Thyroid gland (tissue), 4 donors: ENCODE measurements around the gene KCTD17. TPM values are rescaled to one million over a fixed set of nuclear protein-coding genes. Genes with fewer than 3 reads are reported as not detected.

Experiments
- DNase-seq, 2 donors: peaks; one replicate each; pipeline ENCODE4 v3.0.0-alpha.2; 2019
- H3K27ac ChIP-seq, 3 donors: fragments of 200-600 bp; sonication (generic); 1 replicate in 2 of 3; 2 replicates in 1 of 3; pipeline ENCODE4 v1.5.1; 2016 to 2019; ENCODE audit warnings: mild to moderate bottlenecking in 1 of 3, moderate library complexity in 1 of 3
- H3K27me3 ChIP-seq: fragments of 200-600 bp; sonication (generic); one replicate; pipeline ENCODE4 v1.5.1; 2019
- H3K36me3 ChIP-seq, 2 donors: fragments of 200-600 bp; sonication (generic); one replicate each; pipeline ENCODE4 v1.5.1; 2016 to 2019
- H3K4me1 ChIP-seq, 2 donors: fragments of 200-600 bp; sonication (generic); one replicate each; pipeline ENCODE4 v1.5.1; 2017 to 2019
- H3K4me3 ChIP-seq, 3 donors: fragments of 200-600 bp; sonication (generic); replicated peaks in 1 of 3; 1 replicate in 2 of 3; 2 replicates in 1 of 3; pipeline ENCODE4 v1.5.1; 2016; ENCODE audit warnings: mild to moderate bottlenecking in 1 of 3
- H3K9me3 ChIP-seq: fragments of 200-600 bp; sonication (generic); one replicate; pipeline ENCODE4 v1.5.1; 2017
- CTCF ChIP-seq, 6 experiments: fragments of 200-600 bp in 3 of 6; fragments of 450-650 bp in 3 of 6; sonication (generic) in 3 of 6; IDR thresholded peaks; one replicate each; pipeline ENCODE4 v1.5.1; 2016 to 2019; ENCODE audit warnings: antibody characterized with exemption in 6 of 6, mild to moderate bottlenecking in 2 of 6, inconsistent platforms in 1 of 6, moderate library complexity in 1 of 6
- POLR2A ChIP-seq, 2 donors: fragments of 450-650 bp; IDR thresholded peaks; one replicate each; pipeline ENCODE4 v1.6.1; 2017; ENCODE audit warnings: antibody characterized with exemption in 2 of 2, mild to moderate bottlenecking in 2 of 2, moderate library complexity in 1 of 2
- WGBS, 2 donors: methylation state at CpG; one replicate each; pipeline ENCODE4 v1.1.5; 2017; 5-methylcytosine and 5-hydroxymethylcytosine counted together
- intact Hi-C: fragments of 100-400 bp; cut with DNase I; formaldehyde crosslinking; loops from one replicate; pipeline ENCODE4 v1.15.1; 2023
- total RNA-seq, 4 donors: library from RNA; depleted of rRNA; stranded (reverse); fragments of >200 nt; gene quantifications; one replicate each; pipeline ENCODE4 v1.2.3, GENCODE V29; 2016

KCTD17 gene
- total RNA-seq, 4 donors from 2014 or later: 6.1 to 18.9 (median 12.6) TPM

GRCh38 chr22:37043209-37043827 is 8.2 kb upstream of the KCTD17 start:
- Histone ChIP-seq H3K4me3 (no peak overlapping the region), H3K9me3 (no peaks in the 10 kb centered on the region), H3K4me1 (peaks cover 0 to 11% of the 10 kb centered on the region in 2 donors), H3K27ac (no peak overlapping the region), H3K27me3 (no peaks in the 10 kb centered on the region), H3K36me3 (no peaks in the 10 kb centered on the region)
- TF ChIP-seq CTCF (IDR thresholded peaks at IDR 0.05) (no peak), POLR2A (IDR thresholded peaks at IDR 0.05) (no peak)
- intact Hi-C loops: no loop called here
- no peak for DNase-seq
- WGBS, 2 donors: 79 to 81% methylated on average over 7 of the region's 7 CpGs

- H3K9me3 ChIP-seq: no peaks in the 10 kb centered on the region
- H3K4me1 ChIP-seq: peaks cover 6 to 15% of the 10 kb centered on the region in 2 donors
- DNase-seq: peak; percentile 82 to 85
- intact Hi-C loops: no loop called here
- H3K36me3 ChIP-seq: no peaks in the 10 kb centered on the region
- 38 to 43% methylated on average over 12 to 16 of the region's 17 CpGs for WGBS, 2 donors
- H3K27ac ChIP-seq: no peak overlapping the region
- peak in 5 of 6 experiments; percentile 55 to 78 (median 64) for TF ChIP-seq CTCF (IDR thresholded peaks at IDR 0.05)
- TF ChIP-seq POLR2A (IDR thresholded peaks at IDR 0.05): no peak
- H3K27me3 ChIP-seq: no peaks in the 10 kb centered on the region
- H3K4me3 ChIP-seq: no peak overlapping the region
These were observed 7.6 kb upstream of the KCTD17 start for GRCh38 chr22:37043828-37044538.

- Histone ChIP-seq H3K36me3 (no peaks in the 10 kb centered on the region), H3K27ac (no peak overlapping the region), H3K4me1 (peaks cover 8 to 21% of the 10 kb centered on the region in 2 donors), H3K4me3 (no peak overlapping the region), H3K27me3 (no peaks in the 10 kb centered on the region), H3K9me3 (no peaks in the 10 kb centered on the region)
- 84 to 87% methylated on average over 9 of the region's 9 CpGs for WGBS, 2 donors
- DNase-seq: no peak
- intact Hi-C loops: no loop called here
- TF ChIP-seq POLR2A (IDR thresholded peaks at IDR 0.05): no peak
These were observed 6.6 kb upstream of the KCTD17 start for GRCh38 chr22:37044634-37045625.

- no peaks in the 10 kb centered on the region for H3K36me3 ChIP-seq
- no peak for DNase-seq
- no peak overlapping the region for H3K27ac ChIP-seq
- no peak for TF ChIP-seq POLR2A (IDR thresholded peaks at IDR 0.05)
- peak in 2 of 6 experiments; percentile 14 to 42 for TF ChIP-seq CTCF (IDR thresholded peaks at IDR 0.05)
- H3K4me1 ChIP-seq: peaks cover 8 to 31% of the 10 kb centered on the region in 2 donors
- H3K9me3 ChIP-seq: no peaks in the 10 kb centered on the region
- 45 to 54% methylated on average over 4 of the region's 4 CpGs for whole genome bisulfite sequencing, 2 donors
- H3K27me3 ChIP-seq: no peaks in the 10 kb centered on the region
- no peak overlapping the region for H3K4me3 ChIP-seq
- intact Hi-C loops: no loop called here
These were observed 5.6 kb upstream of the KCTD17 start for GRCh38 chr22:37045958-37046357.

GRCh38 chr22:37046589-37046988 is 5.0 kb upstream of the KCTD17 start:
- Histone ChIP-seq H3K27ac (no peak overlapping the region), H3K36me3 (no peaks in the 10 kb centered on the region), H3K4me3 (no peak overlapping the region), H3K27me3 (no peaks in the 10 kb centered on the region), H3K9me3 (no peaks in the 10 kb centered on the region), H3K4me1 (peaks cover 8 to 31% of the 10 kb centered on the region in 2 donors)
- intact Hi-C loops: no loop called here
- WGBS, 2 donors: 90 to 93% methylated on average over 6 of the region's 6 CpGs
- TF ChIP-seq CTCF (IDR thresholded peaks at IDR 0.05) (no peak), POLR2A (IDR thresholded peaks at IDR 0.05) (no peak)
- DNase-seq: no peak
